NOMO-1 treated with dmso at 0.1 percent for 144 hours (cell line): ENCODE measurements around the gene BPIFB2.
A peak's percentile ranks its signal among the peaks of the same experiment; 100 is the strongest.

ENCODE experiments used
- DNase-seq: peaks from one replicate; lab custom pipeline; 2025; ENCODE audit not compliant: unreplicated experiment; lab: John Stamatoyannopoulos, UW

The BPIFB2 gene

DNA sequence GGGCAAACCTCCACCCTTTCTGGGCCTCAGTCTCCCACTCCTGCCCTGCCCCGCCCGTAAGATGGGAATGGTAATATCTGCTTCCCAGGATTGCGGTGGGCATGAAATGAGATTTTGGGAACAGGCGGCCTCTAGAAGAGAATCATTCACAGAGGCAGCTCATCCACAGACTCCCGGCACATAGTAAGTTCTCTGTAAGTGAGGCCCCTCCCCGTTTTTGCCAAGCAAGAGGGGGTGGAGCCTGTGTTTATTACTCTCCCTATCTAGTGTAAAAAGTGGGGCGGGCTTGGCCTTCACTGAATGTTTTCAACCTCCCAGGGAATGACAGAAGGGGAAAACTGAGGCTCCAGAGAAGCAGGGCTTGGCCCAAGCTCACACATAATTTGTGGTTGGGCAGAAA is 23.3 kb upstream of the BPIFB2 start:
- no peak for DNase-seq

DNA sequence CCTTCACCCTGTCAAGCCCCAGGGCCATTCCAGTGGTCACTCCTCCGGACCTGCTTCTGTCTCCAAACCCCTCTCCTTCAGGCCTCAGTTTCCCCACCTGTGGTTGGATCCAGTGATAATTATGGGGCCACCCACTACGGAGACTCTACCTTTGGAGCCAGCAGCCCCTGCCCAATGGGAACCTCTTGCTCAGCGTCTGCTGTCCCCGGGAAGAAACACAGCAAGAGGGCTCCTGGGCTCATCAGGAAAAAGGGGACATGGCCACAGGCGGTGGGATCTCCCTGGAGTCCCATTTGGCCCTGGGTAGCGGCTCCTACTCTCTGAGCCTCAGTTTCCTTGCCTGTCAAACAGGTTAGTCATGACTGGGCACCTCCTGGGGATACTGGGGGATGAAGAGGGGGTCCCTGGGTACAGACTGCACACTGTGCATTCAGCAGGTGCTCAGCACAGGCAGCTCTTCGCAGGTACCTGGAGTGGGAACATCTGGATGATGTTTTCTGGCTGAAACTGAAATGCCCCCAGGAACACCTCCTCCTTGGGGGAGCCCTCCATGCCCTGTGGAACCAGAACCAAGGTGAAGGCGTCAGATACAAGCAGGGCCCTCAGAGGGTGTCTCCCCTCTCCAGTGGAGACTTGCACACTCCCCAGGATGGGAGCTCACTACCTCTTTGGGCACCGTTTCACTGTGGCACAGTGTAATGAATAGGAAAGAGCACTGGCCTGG is 22.7 kb upstream of the BPIFB2 start:
- no peak for DNase-seq

GRCh38 chr20:32985596-32985995 is 21.9 kb upstream of the BPIFB2 start:
- no peak for DNase-seq

GRCh38 chr20:32986331-32986966 is 21.1 kb upstream of the BPIFB2 start:
- DNase-seq = no peak

DNA sequence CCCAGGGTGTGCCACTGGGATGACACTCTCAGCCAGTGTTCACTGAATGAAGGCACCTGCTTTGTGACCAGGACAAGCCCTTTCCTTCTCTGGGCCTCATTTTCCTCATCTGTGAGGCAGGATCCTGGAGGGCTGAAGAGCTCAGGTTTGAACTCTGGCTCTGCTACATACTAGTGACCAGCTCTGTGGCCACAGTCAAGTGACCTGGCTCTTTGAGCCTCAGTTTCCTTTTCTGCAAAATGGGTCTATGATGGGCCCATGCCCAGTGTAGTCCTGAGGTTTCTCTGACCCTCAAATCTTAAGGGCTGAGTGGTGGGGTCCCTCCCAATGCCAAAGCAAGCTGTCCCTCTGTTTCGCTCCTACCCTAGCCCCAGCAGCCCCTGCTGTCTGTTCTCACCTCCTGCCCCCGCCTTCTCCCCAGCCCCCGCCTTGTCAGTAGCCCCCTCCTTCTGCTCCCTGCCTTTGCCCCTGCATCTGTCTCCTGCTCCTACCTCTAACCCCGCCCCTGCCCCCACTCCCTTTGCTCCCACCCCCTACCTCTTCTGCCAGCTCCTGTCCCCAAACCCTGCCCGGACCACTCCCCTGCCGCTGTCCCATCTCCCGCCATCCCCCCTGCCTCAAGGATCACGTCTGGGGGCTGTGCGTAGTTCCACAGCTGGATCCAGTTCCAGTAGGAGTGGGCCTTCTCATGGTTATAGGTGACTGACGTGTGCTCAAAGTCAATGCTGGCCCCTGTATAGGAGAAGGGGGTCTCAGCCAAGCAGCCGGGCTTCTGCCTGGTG is 20.3 kb upstream of the BPIFB2 start:
- no peak for DNase-seq

DNA sequence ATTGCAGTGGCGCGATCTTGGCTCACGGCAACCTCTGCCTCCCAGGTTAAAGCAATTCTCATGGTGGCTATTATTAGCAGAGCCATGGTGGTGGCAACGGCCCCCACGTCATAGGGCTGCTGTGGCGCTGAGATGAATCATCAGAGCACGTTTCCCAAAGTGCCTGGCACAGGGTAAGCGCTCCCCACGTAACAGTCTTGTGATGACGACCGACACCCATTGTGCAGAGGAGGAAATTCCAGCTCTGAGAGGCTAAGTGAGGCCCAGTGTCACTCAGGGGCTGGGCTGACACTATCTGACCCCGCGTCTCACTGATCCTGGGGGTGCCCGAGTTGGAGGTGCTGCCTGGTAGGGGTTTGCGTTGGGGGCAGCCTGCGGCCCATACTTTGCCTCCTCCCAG is 19.5 kb upstream of the BPIFB2 start:
- no peak for DNase-seq

- DNase-seq = no peak
Measured at GRCh38 chr20:32989507-32990283, 17.8 kb upstream of the BPIFB2 start.

GRCh38 chr20:32990426-32990825 is 17.1 kb upstream of the BPIFB2 start:
- no peak for DNase-seq

DNA sequence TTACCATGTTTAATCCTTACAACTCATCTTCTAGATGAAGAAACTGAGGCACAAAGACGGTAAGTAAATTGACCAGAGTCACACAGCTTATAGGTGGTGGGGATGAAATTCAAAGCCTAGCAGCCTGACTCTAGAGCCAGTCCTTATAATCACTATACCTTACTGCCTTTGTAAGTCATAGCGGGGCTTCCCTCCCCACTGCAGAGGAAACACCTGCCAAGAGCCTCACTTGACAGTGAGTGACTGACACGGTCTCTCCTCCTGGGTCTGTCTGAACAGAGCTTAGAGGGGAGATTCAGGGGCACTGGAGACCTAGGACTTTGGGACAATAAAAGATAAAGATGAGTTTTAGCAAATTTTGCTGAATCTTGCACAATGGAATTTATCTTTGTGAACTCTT is 16.1 kb upstream of the BPIFB2 start:
- no peak for DNase-seq

DNA sequence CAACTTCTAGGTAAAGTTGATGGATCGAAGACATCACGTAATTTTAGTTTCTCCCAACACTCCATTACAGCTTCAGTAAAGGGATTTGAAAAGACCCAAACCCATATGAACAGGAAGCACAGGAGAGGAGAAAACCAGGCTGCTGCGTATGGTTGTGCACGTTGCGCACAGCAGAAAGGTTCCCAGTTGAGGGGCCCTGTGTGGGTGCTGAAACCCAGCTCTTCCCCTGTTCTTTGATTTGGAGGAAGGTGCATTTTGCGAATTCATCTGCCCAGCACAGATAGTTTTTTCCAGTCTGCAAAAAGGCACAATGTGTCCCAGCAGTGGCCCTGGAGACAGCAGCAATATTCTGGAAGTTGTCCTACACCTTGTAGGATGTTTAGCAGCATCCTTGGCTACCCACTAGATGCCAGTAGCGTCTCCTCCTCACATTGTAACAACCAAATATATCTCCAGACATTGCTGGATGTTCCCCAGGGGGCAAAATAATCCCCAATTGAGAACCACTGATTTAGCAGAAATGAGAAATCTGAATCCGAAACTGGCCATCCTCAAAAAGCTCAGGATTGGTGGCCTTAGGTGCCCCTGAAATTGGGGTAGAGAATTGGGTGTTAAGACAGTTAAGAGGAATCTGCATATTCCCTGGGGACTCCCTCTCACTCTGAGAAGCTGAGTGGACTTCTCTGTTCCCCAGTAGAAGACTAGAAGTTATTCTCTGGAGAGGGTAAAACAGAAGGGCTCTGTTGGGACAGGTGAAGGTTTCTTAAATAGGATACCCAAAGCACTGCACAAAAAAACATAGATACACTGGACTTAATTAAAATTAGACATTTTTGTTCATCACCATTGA is 15.5 kb upstream of the BPIFB2 start:
- no peak for DNase-seq

DNA sequence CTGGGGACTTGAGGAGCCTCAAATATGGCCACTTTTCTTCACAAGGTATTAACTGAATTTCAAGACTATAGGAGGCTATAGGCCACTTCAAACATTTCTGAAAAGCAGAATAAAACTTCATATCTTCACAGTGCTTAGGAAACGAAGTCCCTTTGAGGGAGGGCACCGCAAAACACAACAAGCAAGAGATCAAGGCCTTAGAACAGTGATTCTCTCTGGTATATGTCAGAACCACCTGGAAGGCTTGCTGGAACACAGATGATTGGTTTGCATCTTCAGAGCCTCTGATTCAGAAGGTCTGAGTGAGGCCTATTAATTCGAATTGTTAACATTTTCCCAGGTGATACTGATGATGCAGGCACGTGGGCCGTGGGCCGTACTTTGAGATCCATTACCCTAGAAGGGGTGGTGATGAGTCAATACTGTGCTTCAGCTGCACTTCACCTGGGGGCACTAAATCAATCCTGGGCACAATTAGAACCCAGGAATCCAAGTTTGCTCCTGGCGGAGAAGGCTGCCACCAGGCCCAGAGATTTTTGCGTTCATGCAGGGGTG is 13.9 kb upstream of the BPIFB2 start:
- no peak for DNase-seq

- no peak for DNase-seq
Measured at GRCh38 chr20:32995802-32996201, 11.7 kb upstream of the BPIFB2 start.

GRCh38 chr20:32997431-32997830 is 10.1 kb upstream of the BPIFB2 start:
- DNase-seq = no peak

GRCh38 chr20:32999603-33000250 is 7.8 kb upstream of the BPIFB2 start:
- DNase-seq = peak; percentile 25

DNA sequence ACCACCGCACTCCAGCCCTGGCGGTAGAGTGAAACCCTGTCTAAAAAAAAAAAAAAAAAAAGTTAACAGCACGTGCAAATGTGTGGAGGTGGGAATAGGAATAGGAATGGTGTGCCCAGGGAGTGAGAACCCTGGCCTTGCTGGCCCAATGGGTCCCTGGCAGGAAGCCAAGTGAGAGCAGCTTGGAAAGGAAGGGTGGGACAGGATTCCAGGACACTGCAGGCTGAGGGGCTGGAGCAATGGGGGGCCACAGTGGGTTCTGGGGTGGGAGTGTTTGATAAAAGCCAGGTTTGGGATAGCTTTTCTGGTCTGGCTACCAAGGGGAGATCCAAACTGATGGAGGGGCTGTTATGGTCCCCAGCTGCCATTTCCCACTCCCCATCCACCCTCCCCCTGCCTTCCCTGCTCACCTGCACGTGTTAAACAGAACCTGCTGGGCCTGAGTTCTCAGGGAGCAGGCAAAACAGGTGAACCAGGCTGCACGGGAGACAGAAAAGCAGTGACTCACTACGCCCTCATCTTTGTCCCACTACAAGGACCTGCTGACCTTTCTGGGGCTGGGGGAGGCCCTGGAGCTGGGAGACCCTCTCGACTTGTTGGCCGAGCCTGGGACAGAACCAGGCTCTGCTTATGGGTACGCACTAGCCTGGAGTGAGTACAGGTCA is 6.6 kb upstream of the BPIFB2 start:
- DNase-seq = no peak

DNA sequence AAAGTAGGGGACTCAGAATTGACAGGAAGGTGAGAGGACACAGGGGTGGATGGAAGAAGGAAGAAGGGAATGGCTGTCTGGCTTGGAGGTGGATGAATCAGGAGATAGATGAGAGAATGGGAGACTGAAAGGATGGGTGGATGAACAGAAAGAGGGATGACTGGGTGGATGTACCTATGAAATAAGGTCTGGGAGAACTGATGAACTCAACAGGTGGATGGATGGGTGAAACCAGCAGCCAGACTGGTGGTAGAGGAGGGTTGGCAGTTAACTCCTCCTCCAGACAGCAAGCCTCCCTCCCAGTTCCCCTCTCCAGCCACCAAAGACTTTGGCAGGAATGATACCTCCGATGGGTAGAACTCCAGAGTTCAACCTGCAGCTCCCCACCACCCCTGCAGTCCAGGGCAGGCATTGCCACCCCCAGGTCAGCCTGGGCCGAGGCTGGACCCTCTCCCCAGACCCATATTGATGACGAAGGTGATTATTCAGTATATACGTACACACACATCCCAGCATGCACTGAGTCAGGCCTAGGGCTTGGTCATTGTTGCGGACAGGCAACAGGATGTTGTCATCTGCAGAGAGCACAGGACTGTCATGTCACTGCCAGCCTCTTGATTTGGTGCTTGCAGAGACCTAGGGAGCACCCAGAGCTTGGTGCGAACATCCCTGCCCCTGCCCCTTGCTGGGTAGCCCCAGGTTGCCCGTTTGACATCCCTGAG is 5.3 kb upstream of the BPIFB2 start:
- DNase-seq = no peak

DNA sequence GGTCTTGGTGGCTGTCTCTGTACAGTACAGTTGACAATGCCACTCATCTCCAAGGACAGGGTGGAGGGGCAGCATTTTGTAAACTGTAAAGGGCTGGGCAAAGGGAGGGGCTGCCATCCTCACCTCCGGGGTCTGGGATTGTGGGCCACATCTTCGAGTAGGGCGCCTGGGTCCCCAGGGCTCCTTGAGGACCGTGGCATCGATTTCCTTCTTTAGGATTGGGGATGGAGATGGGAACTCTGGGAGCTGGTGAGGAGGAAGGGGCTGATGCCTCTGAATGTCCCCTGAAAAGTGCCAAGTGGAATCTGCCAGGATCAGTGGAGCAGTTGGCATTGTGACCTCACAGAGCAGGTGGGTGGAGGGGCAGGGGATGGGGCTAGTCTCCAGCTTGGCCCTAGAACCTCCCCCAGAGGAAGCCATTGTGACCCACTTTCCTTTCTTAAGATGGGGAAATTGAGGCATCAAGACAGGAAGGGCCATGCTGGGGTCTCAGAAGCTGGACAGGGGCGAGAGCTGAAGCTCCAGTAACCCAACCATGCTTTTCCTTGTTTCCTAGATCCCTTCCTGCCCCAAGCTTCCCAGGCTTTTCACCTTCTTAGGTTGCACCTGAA is 3.3 kb upstream of the BPIFB2 start, which contains the start of gene SUN5:
SUN5 (minus strand) TSS at position 293 of the 611 bp plus-strand sequence; CDS start at position 200, 93 bp downstream.
- no peak for DNase-seq

GRCh38 chr20:33005132-33005566 is 2.4 kb upstream of the BPIFB2 start:
- no peak for DNase-seq
